ENCODE measurements around the gene SLC27A2.

The SLC27A2 gene

DNA sequence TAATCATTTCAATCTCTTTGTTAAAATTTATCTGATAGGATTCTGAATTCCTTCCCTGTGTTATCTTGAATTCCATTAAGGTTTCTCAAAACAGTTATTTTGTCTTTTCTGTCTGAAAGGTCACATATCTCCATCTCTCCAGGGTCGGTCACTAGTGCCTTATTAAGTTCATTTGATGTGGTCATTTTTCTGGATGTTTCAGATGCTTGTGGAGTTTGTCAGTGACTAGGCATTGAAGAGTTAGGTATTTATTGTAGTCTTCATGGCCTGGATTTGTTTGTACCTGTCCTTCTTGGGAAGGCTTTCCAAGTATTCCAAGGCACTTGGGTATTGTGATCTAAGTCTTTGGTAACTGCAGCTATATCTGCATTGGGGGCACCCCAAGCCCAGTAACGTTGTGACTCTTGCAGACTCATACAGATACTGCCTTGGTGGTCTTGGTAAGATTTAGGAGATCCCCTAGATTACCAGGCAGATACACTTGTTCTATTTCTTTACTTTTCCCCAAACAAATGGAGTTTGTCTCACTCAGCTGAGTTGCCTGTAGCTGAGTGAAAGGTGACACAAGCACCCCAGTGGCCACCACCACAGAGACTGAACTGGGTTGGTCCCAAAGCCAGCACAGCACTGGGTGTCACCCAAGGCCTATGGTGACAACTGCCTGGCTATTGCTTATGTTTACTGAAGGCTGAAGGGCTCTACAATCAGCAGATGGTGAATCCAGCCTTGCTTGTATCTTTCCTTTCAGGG, 18.9 kb upstream of the SLC27A2 start:
- DNase-seq (ENCODE audit: low spot score) = no peak
- TF ChIP-seq, protein P1, sequence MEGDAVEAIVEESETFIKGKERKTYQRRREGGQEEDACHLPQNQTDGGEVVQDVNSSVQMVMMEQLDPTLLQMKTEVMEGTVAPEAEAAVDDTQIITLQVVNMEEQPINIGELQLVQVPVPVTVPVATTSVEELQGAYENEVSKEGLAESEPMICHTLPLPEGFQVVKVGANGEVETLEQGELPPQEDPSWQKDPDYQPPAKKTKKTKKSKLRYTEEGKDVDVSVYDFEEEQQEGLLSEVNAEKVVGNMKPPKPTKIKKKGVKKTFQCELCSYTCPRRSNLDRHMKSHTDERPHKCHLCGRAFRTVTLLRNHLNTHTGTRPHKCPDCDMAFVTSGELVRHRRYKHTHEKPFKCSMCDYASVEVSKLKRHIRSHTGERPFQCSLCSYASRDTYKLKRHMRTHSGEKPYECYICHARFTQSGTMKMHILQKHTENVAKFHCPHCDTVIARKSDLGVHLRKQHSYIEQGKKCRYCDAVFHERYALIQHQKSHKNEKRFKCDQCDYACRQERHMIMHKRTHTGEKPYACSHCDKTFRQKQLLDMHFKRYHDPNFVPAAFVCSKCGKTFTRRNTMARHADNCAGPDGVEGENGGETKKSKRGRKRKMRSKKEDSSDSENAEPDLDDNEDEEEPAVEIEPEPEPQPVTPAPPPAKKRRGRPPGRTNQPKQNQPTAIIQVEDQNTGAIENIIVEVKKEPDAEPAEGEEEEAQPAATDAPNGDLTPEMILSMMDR (IDR thresholded peaks at IDR 0.05; ENCODE audit: borderline replicate concordance, control extremely low read depth, extremely low read depth, insufficient read depth, missing control alignments) = no peak
- in situ Hi-C loops (cut with MboI; ENCODE audit: low sequenced_read_pairs, unreplicated experiment) = no loop called here

DNA sequence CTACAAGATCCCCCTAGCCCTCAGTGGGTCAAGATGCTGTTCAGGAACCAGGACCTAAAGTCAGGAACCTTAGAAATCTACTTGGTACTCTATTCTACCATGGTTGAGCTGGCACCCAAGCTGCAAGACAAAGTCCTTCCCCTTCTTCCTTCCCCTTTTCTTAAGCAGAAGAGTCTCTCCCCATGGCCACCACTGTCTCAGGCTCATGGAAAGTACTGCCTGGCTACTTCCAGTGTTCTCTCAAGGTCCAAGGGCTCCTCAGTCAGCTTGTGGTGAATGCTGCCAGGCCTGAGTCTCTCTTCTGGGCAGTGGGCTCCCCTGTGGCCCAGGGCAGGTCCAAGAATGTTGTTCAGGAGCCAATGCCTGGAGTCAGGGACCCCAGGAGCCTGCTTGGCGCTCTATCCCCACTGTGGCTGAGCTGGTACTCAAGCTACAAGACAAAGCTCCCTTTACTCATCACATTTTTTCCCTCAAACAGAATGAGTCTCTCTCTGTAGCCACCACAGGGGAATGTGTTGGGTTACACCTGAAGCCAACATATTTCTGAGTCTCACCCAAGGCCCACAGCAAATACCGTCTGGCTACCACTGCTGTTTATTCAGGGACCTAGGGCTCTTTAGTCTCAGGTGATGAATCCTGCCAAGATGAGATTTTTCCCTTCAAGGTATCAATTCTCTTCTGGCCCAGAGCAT, 18.1 kb upstream of the SLC27A2 start:
- in situ Hi-C loops (cut with MboI; ENCODE audit: low sequenced_read_pairs, unreplicated experiment) = no loop called here
- TF ChIP-seq, protein P1 (IDR thresholded peaks at IDR 0.05; ENCODE audit: borderline replicate concordance, control extremely low read depth, extremely low read depth, insufficient read depth, missing control alignments) = no peak
- DNase-seq (ENCODE audit: low spot score) = no peak

DNA sequence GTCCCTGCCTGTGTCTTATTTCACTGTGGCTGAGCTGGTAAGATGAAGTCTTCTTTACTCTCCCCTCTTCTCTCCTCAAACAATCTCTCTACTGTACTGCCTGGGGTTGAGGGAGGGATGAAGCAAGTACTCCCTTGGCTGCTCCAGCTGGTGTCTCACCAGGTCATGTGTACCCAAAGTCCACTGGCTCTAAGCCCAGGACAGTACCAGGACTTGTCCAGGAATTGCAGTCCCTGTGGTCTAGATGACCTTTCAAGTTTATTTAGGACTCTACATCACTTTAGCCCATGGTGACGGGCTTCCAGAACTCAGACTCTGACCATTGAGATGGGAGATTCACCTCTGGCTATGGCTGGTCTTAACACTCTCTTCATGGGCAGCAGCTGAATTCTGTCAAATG, 17.5 kb upstream of the SLC27A2 start:
- DNase-seq (ENCODE audit: low spot score) = no peak
- TF ChIP-seq, protein P1 (IDR thresholded peaks at IDR 0.05; ENCODE audit: borderline replicate concordance, control extremely low read depth, extremely low read depth, insufficient read depth, missing control alignments) = no peak
- in situ Hi-C loops (cut with MboI; ENCODE audit: low sequenced_read_pairs, unreplicated experiment) = no loop called here

DNA sequence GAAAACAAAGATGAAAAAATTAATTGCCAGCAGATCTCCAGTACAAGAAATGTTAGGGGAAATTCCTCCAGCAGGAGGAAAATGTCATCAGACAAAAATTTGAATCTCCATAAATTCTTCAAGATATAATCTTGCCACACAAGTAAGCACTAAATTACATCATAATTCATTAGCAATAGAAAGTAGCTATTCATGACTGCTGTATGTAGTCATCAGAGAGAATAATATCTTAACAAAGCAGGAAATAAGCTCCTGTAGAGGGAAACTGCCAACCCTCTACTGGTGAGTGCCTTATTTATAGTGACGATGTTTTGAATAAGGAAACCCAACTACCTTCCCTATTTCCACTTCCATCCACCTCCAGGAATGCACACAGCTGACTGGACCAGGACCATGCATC, 15.8 kb upstream of the SLC27A2 start:
- TF ChIP-seq, protein P1 (IDR thresholded peaks at IDR 0.05; ENCODE audit: borderline replicate concordance, control extremely low read depth, extremely low read depth, insufficient read depth, missing control alignments) = no peak
- in situ Hi-C loops (cut with MboI; ENCODE audit: low sequenced_read_pairs, unreplicated experiment) = no loop called here
- DNase-seq (ENCODE audit: low spot score) = no peak

DNA sequence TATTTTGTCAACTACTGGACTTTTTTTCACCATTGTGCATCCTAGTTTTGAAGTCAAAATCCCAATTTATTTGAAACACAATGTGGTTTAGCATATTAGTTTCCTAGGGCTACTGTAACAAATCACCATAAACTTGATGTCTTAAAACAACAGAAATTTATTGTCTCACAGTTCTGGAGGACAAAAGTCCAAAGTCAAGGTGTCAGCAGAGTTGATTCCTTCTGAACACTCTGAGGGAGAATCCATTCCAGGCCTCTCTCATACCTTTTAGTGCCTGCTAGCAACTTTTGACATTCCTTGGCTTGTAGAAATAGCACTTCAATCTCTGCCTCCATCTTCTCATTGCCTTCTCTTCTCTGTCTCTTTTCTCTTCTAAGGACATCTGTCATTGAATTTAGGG, 14.9 kb upstream of the SLC27A2 start:
- DNase-seq (ENCODE audit: low spot score) = no peak
- in situ Hi-C loops (cut with MboI; ENCODE audit: low sequenced_read_pairs, unreplicated experiment) = no loop called here
- TF ChIP-seq, protein P1 (IDR thresholded peaks at IDR 0.05; ENCODE audit: borderline replicate concordance, control extremely low read depth, extremely low read depth, insufficient read depth, missing control alignments) = no peak

DNA sequence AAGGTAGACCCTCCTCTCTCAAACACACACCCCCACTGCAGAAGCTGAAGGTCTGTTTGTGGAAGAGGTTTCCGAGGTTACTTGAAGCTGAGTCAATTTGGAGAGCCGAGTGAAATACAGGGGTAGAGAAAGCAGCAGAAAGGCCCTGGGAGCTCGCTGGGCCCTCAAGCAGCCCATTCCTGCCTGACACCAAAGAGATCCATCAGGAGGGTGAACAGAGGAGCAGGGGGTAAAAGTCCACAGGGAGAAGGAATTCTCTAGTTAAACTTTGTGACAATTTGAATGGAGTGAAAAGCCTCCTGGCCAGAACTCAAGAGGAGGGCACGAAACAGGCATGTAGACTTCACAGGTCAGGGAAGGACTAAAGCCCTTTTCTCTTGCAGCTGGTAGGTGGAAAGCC, 13.6 kb upstream of the SLC27A2 start:
- TF ChIP-seq, protein P1 (IDR thresholded peaks at IDR 0.05; ENCODE audit: borderline replicate concordance, control extremely low read depth, extremely low read depth, insufficient read depth, missing control alignments) = no peak
- in situ Hi-C loops (cut with MboI; ENCODE audit: low sequenced_read_pairs, unreplicated experiment) = no loop called here

More for the DNA sequence above, 13.6 kb upstream of the SLC27A2 start:
- no peak for DNase-seq (ENCODE audit: low spot score)

Data from GM13976 (cell line).